RWPE2 (cell line): ENCODE data around the gene KLRB1.

Source experiments
- ATAC-seq: fragments of 200-7000 bp; cut with Tn5 transposase; 3 replicates; pipeline ENCODE4 v1.9.1; 2021; ENCODE audit warnings: low read depth
- DNase-seq: peaks from one replicate; pipeline ENCODE4 v3.0.0-alpha.2; 2020; ENCODE audit warnings: low spot score
- H3K27ac ChIP-seq: fragments of 450-650 bp; 2 replicates; pipeline ENCODE4 v1.5.1; 2017; ENCODE audit warnings: mild to moderate bottlenecking; ENCODE audit not compliant: poor library complexity, severe bottlenecking
- H3K27me3 ChIP-seq: fragments of 250-450 bp; sonication (Bioruptor Pico); 2 replicates; pipeline ENCODE4 v1.5.1; 2021; ENCODE audit warnings: mild to moderate bottlenecking, moderate library complexity; ENCODE audit not compliant: insufficient read depth, poor library complexity, severe bottlenecking
- H3K36me3 ChIP-seq: fragments of 250-450 bp; sonication (Bioruptor Pico); 2 replicates; pipeline ENCODE4 v1.5.1; 2020; ENCODE audit warnings: low read depth, mild to moderate bottlenecking, moderate library complexity
- H3K4me1 ChIP-seq: fragments of 250-450 bp; sonication (Bioruptor Pico); 2 replicates; pipeline ENCODE4 v1.5.1; 2021; ENCODE audit warnings: mild to moderate bottlenecking, moderate library complexity; ENCODE audit not compliant: insufficient read depth, poor library complexity, severe bottlenecking
- H3K4me3 ChIP-seq: fragments of 250-450 bp; sonication (Bioruptor Pico); 2 replicates; pipeline ENCODE4 v1.5.1; 2021; ENCODE audit warnings: mild to moderate bottlenecking, moderate library complexity; ENCODE audit not compliant: severe bottlenecking
- H3K9me3 ChIP-seq: fragments of 250-450 bp; sonication (Bioruptor Pico); 2 replicates; pipeline ENCODE4 v1.5.1; 2021; ENCODE audit warnings: mild to moderate bottlenecking, moderate library complexity; ENCODE audit not compliant: severe bottlenecking
- TF ChIP-seq, protein P1 (sequence below): fragments of 450-650 bp; IDR thresholded peaks from one replicate; pipeline ENCODE4 v1.5.1; 2017; ENCODE audit warnings: mild to moderate bottlenecking, moderate library complexity; ENCODE audit not compliant: poor library complexity, severe bottlenecking

The KLRB1 gene

GRCh38 chr12:9607716-9608115, at the start of gene KLRB1:
Gene KLRB1 (minus strand): TSS chr12:9607916. CDS start chr12:9607839, 77 bp downstream.
- ATAC-seq (no peak), DNase-seq (no peak)
- Histone ChIP-seq H3K36me3 (no peaks in the 10 kb centered on the region), H3K27me3 (no peaks in the 10 kb centered on the region), H3K27ac (no peak within 1 kb of the TSS), H3K4me1 (no peaks in the 10 kb centered on the region), H3K4me3 (no peak within 1 kb of the TSS), H3K9me3 (no peaks in the 10 kb centered on the region)
- TF ChIP-seq, protein P1, sequence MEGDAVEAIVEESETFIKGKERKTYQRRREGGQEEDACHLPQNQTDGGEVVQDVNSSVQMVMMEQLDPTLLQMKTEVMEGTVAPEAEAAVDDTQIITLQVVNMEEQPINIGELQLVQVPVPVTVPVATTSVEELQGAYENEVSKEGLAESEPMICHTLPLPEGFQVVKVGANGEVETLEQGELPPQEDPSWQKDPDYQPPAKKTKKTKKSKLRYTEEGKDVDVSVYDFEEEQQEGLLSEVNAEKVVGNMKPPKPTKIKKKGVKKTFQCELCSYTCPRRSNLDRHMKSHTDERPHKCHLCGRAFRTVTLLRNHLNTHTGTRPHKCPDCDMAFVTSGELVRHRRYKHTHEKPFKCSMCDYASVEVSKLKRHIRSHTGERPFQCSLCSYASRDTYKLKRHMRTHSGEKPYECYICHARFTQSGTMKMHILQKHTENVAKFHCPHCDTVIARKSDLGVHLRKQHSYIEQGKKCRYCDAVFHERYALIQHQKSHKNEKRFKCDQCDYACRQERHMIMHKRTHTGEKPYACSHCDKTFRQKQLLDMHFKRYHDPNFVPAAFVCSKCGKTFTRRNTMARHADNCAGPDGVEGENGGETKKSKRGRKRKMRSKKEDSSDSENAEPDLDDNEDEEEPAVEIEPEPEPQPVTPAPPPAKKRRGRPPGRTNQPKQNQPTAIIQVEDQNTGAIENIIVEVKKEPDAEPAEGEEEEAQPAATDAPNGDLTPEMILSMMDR, result no peak

GRCh38 chr12:9651265-9651729, 43.6 kb upstream of the KLRB1 start:
- DNase-seq, result no peak
- Histone ChIP-seq H3K4me1 (peaks cover 15% of the 10 kb centered on the region), H3K4me3 (no peak overlapping the region), H3K9me3 (no peaks in the 10 kb centered on the region), H3K27ac (peak overlapping the region; percentile 80), H3K27me3 (no peaks in the 10 kb centered on the region), H3K36me3 (no peaks in the 10 kb centered on the region; the same call in none of the 2 replicates)
- TF ChIP-seq, protein P1, result no peak
- no peak for ATAC-seq

GRCh38 chr12:9650151-9650576, 42.4 kb upstream of the KLRB1 start:
- Histone ChIP-seq H3K27me3 (no peaks in the 10 kb centered on the region), H3K36me3 (no peaks in the 10 kb centered on the region; the same call in none of the 2 replicates), H3K27ac (peak overlapping the region; percentile 80), H3K4me3 (peak overlapping the region; percentile 39), H3K4me1 (peaks cover 15% of the 10 kb centered on the region), H3K9me3 (no peaks in the 10 kb centered on the region)
- TF ChIP-seq, protein P1, result no peak
- DNase-seq (no peak), ATAC-seq (no peak)

- no peaks in the 10 kb centered on the region for H3K27me3 ChIP-seq
- no peaks in the 10 kb centered on the region; the same call in none of the 2 replicates for H3K36me3 ChIP-seq
- peaks cover 15% of the 10 kb centered on the region for H3K4me1 ChIP-seq
- TF ChIP-seq, protein P1, result no peak
- H3K27ac ChIP-seq, result peak overlapping the region; percentile 80
- no peaks in the 10 kb centered on the region for H3K9me3 ChIP-seq
- DNase-seq (no peak), ATAC-seq (peak; percentile 10; the same call in 2 of the 3 replicates)
- H3K4me3 ChIP-seq, result peak overlapping the region; percentile 39
Observed at GRCh38 chr12:9649532-9649940, 41.8 kb upstream of the KLRB1 start.
